CD4-positive, alpha-beta memory T cell (primary cell): ENCODE results near the gene HIF1A. TPM values are rescaled to one million over a fixed set of nuclear protein-coding genes. Genes with fewer than 3 reads are reported as not detected.
"Not testable (repeated sequence)": the region's sequence is repeated elsewhere in the genome, so short reads cannot be mapped to it uniquely, and the experiment has no call there.

ENCODE experiments used
- CTCF ChIA-PET: fragments of 350-600 bp; sonication (Branson Sonifier 250); formaldehyde crosslinking; loops from one replicate; lab custom pipeline; 2021; ENCODE audit warnings: inconsistent platforms; ENCODE audit not compliant: partially characterized antibody; lab: Charles Lee
- POLR2A ChIA-PET: fragments of 350-600 bp; sonication (Branson Sonifier 250); formaldehyde crosslinking; loops from one replicate; lab custom pipeline; 2021; ENCODE audit not compliant: partially characterized antibody; lab: Charles Lee
- DNase-seq, 5 donors: peaks; one replicate each; pipeline versions ENCODE4 v3.0.0 to v3.0.0-alpha.2; 2020 to 2022; ENCODE audit warnings: mixed read lengths in 1 of 5
- H3K27ac ChIP-seq: one replicate; pipeline ENCODE4 v1.7.0; 2013; ENCODE audit warnings: low read depth, low read length
- H3K27me3 ChIP-seq: 2 replicates; pipeline ENCODE4 v1.7.0; 2013; ENCODE audit warnings: mild to moderate bottlenecking, low read length, moderate library complexity; ENCODE audit not compliant: insufficient read depth
- H3K36me3 ChIP-seq: 2 replicates; pipeline ENCODE4 v1.7.0; 2013; ENCODE audit warnings: mild to moderate bottlenecking, low read length, moderate library complexity; ENCODE audit not compliant: insufficient read depth
- H3K4me1 ChIP-seq: 2 replicates; pipeline ENCODE4 v1.7.0; 2013; ENCODE audit warnings: mild to moderate bottlenecking, low read length, moderate library complexity; ENCODE audit not compliant: insufficient read depth
- H3K4me3 ChIP-seq, 2 donors: one replicate each; pipeline ENCODE4 v1.7.0; 2013; ENCODE audit warnings: low read length in 2 of 2, mild to moderate bottlenecking in 1 of 2
- H3K9me3 ChIP-seq, 2 donors: one replicate each; pipeline ENCODE4 v1.7.0; 2013; ENCODE audit warnings: low read length in 2 of 2, control low read depth in 1 of 2; ENCODE audit not compliant: control insufficient read depth in 1 of 2
- H3K27ac Mint-ChIP-seq, 7 donors: one replicate each; pipeline ENCODE4 v1.8.0; 2020 to 2021; ENCODE audit warnings: mixed read lengths in 7 of 7, mild to moderate bottlenecking in 6 of 7, inconsistent platforms in 3 of 7, moderate library complexity in 3 of 7
- H3K27me3 Mint-ChIP-seq, 2 donors: one replicate each; pipeline ENCODE4 v1.8.0; 2020 to 2021; ENCODE audit warnings: mixed read lengths in 2 of 2
- H3K36me3 Mint-ChIP-seq, 2 donors: one replicate each; pipeline ENCODE4 v1.8.0; 2020 to 2021; ENCODE audit warnings: mixed read lengths in 2 of 2, inconsistent platforms in 1 of 2, mild to moderate bottlenecking in 1 of 2
- H3K4me1 Mint-ChIP-seq, 4 donors: one replicate each; pipeline ENCODE4 v1.8.0; 2020 to 2021; ENCODE audit warnings: mixed read lengths in 4 of 4, mild to moderate bottlenecking in 1 of 4
- H3K4me3 Mint-ChIP-seq, 8 donors: one replicate each; pipeline ENCODE4 v1.8.0; 2020 to 2021; ENCODE audit warnings: mixed read lengths in 8 of 8, mild to moderate bottlenecking in 7 of 8, moderate library complexity in 6 of 8, inconsistent platforms in 3 of 8
- H3K9me3 Mint-ChIP-seq, 8 donors: one replicate each; pipeline ENCODE4 v1.8.0; 2020 to 2021; ENCODE audit warnings: mixed read lengths in 8 of 8, mild to moderate bottlenecking in 5 of 8, inconsistent platforms in 3 of 8, moderate library complexity in 1 of 8
- intact Hi-C: fragments of 100-400 bp; cut with micrococcal nuclease; formaldehyde crosslinking; loops from one replicate; pipeline ENCODE4 v1.15.1; 2023
- polyA plus RNA-seq, 2 donors: library from polyadenylated mRNA; unstranded; fragments of 300-500 nt; fragmentation: Illumina TruSeq; gene quantifications; one replicate each; pipeline ENCODE4 v1.2.3, GENCODE V29; 2021
- total RNA-seq, 2 experiments: library from RNA; stranded (reverse); gene quantifications; one replicate each; pipeline ENCODE4 v1.2.3, GENCODE V29; 2021

The HIF1A gene
- total and polyA plus RNA-seq, 4 experiments from 2014 or later, result 82.5 to 87.1 (median 84.2) TPM

GRCh38 chr14:61652526-61653262 lies 42.6 kb upstream of the HIF1A start:
- ChIA-PET POLR2A (no interaction called here), CTCF (no interaction called here)
- no peak for DNase-seq
- no peaks in the 10 kb centered on the region for H3K27me3 Mint-ChIP-seq
- no peaks in the 10 kb centered on the region for H3K9me3 ChIP-seq
- H3K4me3 Mint-ChIP-seq, result no peak overlapping the region
- H3K36me3 Mint-ChIP-seq, result no peaks in the 10 kb centered on the region
- no peaks in the 10 kb centered on the region for H3K9me3 Mint-ChIP-seq
- no peaks in the 10 kb centered on the region for H3K36me3 ChIP-seq
- H3K4me1 Mint-ChIP-seq, result peaks cover 32 to 62% (median 41%) of the 10 kb centered on the region in 4 donors
- no peaks in the 10 kb centered on the region for H3K27me3 ChIP-seq
- no peak overlapping the region for H3K27ac Mint-ChIP-seq
- no peak overlapping the region for H3K27ac ChIP-seq
- peaks cover 32% of the 10 kb centered on the region for H3K4me1 ChIP-seq
- intact Hi-C loops, result no loop called here
- H3K4me3 ChIP-seq, result no peak overlapping the region

- no peak overlapping the region for H3K27ac Mint-ChIP-seq
- H3K36me3 ChIP-seq, result no peaks in the 10 kb centered on the region
- no peaks in the 10 kb centered on the region for H3K9me3 Mint-ChIP-seq
- no peaks in the 10 kb centered on the region for H3K27me3 Mint-ChIP-seq
- H3K27ac ChIP-seq, result no peak overlapping the region
- H3K36me3 Mint-ChIP-seq, result no peaks in the 10 kb centered on the region
- no peaks in the 10 kb centered on the region for H3K9me3 ChIP-seq
- no peak overlapping the region for H3K4me3 Mint-ChIP-seq
- intact Hi-C loops, result no loop called here
- H3K4me3 ChIP-seq, result no peak overlapping the region
- ChIA-PET POLR2A (no interaction called here), CTCF (no interaction called here)
- no peaks in the 10 kb centered on the region for H3K27me3 ChIP-seq
- H3K4me1 ChIP-seq, result peaks cover 26% of the 10 kb centered on the region
- peaks cover 27 to 55% (median 36%) of the 10 kb centered on the region in 4 donors for H3K4me1 Mint-ChIP-seq
- DNase-seq, result no peak
These were observed 41.8 kb upstream of the HIF1A start for GRCh38 chr14:61653507-61653906.

- Mint-ChIP-seq H3K36me3 (no peaks in the 10 kb centered on the region), H3K27ac (peak overlapping the region in 1 of 7 donors; percentile 58), H3K27me3 (no peaks in the 10 kb centered on the region), H3K9me3 (peaks cover 0 to 3% (median 0%) of the 10 kb centered on the region in 8 donors), H3K4me3 (no peak overlapping the region), H3K4me1 (peaks cover 23 to 51% (median 31%) of the 10 kb centered on the region in 4 donors)
- intact Hi-C loops, result no loop called here
- Histone ChIP-seq H3K9me3 (no peaks in the 10 kb centered on the region), H3K27ac (no peak overlapping the region), H3K4me3 (no peak overlapping the region), H3K36me3 (no peaks in the 10 kb centered on the region), H3K4me1 (peaks cover 21% of the 10 kb centered on the region), H3K27me3 (no peaks in the 10 kb centered on the region)
- ChIA-PET CTCF (interaction anchor here (1.7 kb wide), 1 partner anchor 52 kb away, joined by 3 read pairs; no protein-coding TSS in a partner anchor), POLR2A (no interaction called here)
- DNase-seq, result no peak
These were observed 41.3 kb upstream of the HIF1A start for GRCh38 chr14:61654026-61654425.

- no peak overlapping the region for H3K4me3 ChIP-seq
- CTCF ChIA-PET, result interaction anchor here (1.6 kb wide), 1 partner anchor 36 kb away, joined by 3 read pairs; no protein-coding TSS in a partner anchor
- Mint-ChIP-seq H3K27ac (peak overlapping the region in 5 of 7 donors; percentile 18 to 87 (median 60)), H3K27me3 (no peaks in the 10 kb centered on the region), H3K9me3 (peaks cover 0 to 3% (median 0%) of the 10 kb centered on the region in 8 donors), H3K4me3 (peak overlapping the region in 2 of 8 donors; percentile 19 to 41), H3K36me3 (no peaks in the 10 kb centered on the region), H3K4me1 (peaks cover 25 to 59% (median 37%) of the 10 kb centered on the region in 4 donors)
- H3K27ac ChIP-seq, result no peak overlapping the region
- no peaks in the 10 kb centered on the region for H3K27me3 ChIP-seq
- POLR2A ChIA-PET, result interaction anchor here (0.6 to 1.6 kb wide), 4 partner anchors 13 to 50 kb away, joined by 3 to 8 read pairs (median 3); partner anchors contain the start of gene HIF1A
- intact Hi-C loops, result no loop called here
- no peaks in the 10 kb centered on the region for H3K36me3 ChIP-seq
- no peak for DNase-seq
- H3K9me3 ChIP-seq, result no peaks in the 10 kb centered on the region
- peaks cover 25% of the 10 kb centered on the region for H3K4me1 ChIP-seq
These were observed 39.5 kb upstream of the HIF1A start for GRCh38 chr14:61655777-61656176.

- Histone ChIP-seq H3K4me1 (peaks cover 31% of the 10 kb centered on the region), H3K4me3 (no peak overlapping the region), H3K9me3 (no peaks in the 10 kb centered on the region), H3K27me3 (no peaks in the 10 kb centered on the region), H3K36me3 (no peaks in the 10 kb centered on the region), H3K27ac (no peak overlapping the region)
- ChIA-PET POLR2A (interaction anchor here (0.6 to 1.6 kb wide), 3 partner anchors 13 to 50 kb away, joined by 3 to 8 read pairs (median 3); partner anchors contain the start of gene HIF1A), CTCF (interaction anchor here (1.6 kb wide), 1 partner anchor 35 kb away, joined by 3 read pairs; no protein-coding TSS in a partner anchor)
- peak overlapping the region in 6 of 7 donors; percentile 27 to 87 (median 65) for H3K27ac Mint-ChIP-seq
- peaks cover 29 to 65% (median 42%) of the 10 kb centered on the region in 4 donors for H3K4me1 Mint-ChIP-seq
- peak overlapping the region in 2 of 8 donors; percentile 41 to 50 for H3K4me3 Mint-ChIP-seq
- H3K27me3 Mint-ChIP-seq, result no peaks in the 10 kb centered on the region
- no peak for DNase-seq
- peaks cover 0 to 3% (median 0%) of the 10 kb centered on the region in 8 donors for H3K9me3 Mint-ChIP-seq
- no peaks in the 10 kb centered on the region for H3K36me3 Mint-ChIP-seq
- intact Hi-C loops, result no loop called here
These were observed 39.0 kb upstream of the HIF1A start for GRCh38 chr14:61656341-61656740.

GRCh38 chr14:61658111-61658510 lies 37.2 kb upstream of the HIF1A start:
- H3K9me3 ChIP-seq, intact Hi-C loops, DNase-seq, H3K27me3 ChIP-seq, H3K9me3 Mint-ChIP-seq, H3K4me3 Mint-ChIP-seq, H3K27ac ChIP-seq, H3K36me3 ChIP-seq, H3K4me3 ChIP-seq, CTCF ChIA-PET, POLR2A ChIA-PET, H3K27me3 Mint-ChIP-seq, H3K27ac Mint-ChIP-seq, H3K36me3 Mint-ChIP-seq: not testable (repeated sequence)
- peaks cover 48% of the 10 kb centered on the region for H3K4me1 ChIP-seq
- peaks cover 44 to 77% (median 59%) of the 10 kb centered on the region in 4 donors for H3K4me1 Mint-ChIP-seq

- Histone ChIP-seq H3K27ac (no peak overlapping the region), H3K9me3 (no peaks in the 10 kb centered on the region), H3K4me3 (no peak overlapping the region), H3K36me3 (no peaks in the 10 kb centered on the region), H3K4me1 (peaks cover 62% of the 10 kb centered on the region), H3K27me3 (no peaks in the 10 kb centered on the region)
- peaks cover 0 to 7% of the 10 kb centered on the region in 2 donors for H3K36me3 Mint-ChIP-seq
- peaks cover 0 to 3% (median 0%) of the 10 kb centered on the region in 8 donors for H3K9me3 Mint-ChIP-seq
- peak overlapping the region; percentile 60 to 98 (median 94) for H3K27ac Mint-ChIP-seq
- ChIA-PET CTCF (interaction anchor here (0.6 to 1.6 kb wide), 3 partner anchors 38 to 379 kb away, joined by 3 to 4 read pairs (median 3); no protein-coding TSS in a partner anchor), POLR2A (interaction anchor here (0.8 kb wide), 1 partner anchor 12 kb away, joined by 4 read pairs; no protein-coding TSS in a partner anchor)
- intact Hi-C loops, result no loop called here
- H3K27me3 Mint-ChIP-seq, result no peaks in the 10 kb centered on the region
- peak overlapping the region in 1 of 8 donors; percentile 32 for H3K4me3 Mint-ChIP-seq
- peaks cover 53 to 82% (median 65%) of the 10 kb centered on the region in 4 donors for H3K4me1 Mint-ChIP-seq
- no peak for DNase-seq
These were observed 35.7 kb upstream of the HIF1A start for GRCh38 chr14:61659582-61659981.
